ENCODE results near the gene WDR18.
A peak's percentile ranks its signal among the peaks of the same experiment; 100 is the strongest.

WDR18 gene

DNA sequence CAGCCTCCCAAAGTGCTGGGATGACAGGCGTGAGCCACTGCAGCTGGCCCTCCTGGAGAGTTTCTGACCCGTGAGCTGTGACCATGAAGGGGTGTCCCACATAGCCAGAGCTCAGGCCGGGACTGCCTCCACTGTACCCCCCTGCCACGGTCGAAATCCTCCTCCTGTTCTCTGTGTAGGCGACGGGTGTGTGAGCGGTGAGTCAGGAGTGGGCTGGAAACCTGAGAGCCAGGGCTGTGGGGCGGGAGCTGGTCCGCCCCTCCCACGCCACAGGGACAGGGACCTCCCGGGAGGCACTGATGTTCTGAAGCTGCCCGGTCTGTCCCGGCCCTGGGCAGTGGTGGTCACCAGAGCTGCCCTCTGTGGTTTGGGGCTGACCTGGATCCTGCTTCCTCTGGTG, 3.9 kb downstream of the WDR18 start:
- DNase-seq: no peak
- in situ Hi-C loops (cut with HindIII; ENCODE audit: low pct_ligation_motif_present, low sequenced_read_pairs): no loop called here

DNA sequence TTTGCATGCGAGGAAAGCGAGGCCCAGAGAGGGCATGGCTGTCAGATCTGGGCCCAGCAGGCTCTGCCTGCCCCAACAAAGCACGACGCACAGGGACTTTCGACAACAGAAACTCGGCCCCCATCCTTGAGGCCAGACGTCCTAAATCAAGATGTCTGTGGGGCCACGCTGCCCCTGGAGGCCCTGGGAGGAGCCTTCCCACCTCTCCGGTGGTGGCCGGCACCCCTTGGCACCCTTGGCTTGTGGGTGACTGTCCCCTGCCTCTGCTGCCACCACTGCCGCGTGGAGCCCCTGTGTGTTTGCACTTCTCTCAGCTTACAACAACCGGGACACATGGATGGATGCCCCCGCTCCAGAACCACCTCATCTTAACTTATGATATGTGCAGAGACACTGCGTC, 4.4 kb downstream of the WDR18 start:
- Histone ChIP-seq H3K27me3 (replicated peaks) (no peaks in the 10 kb centered on the region), H3K4me3 (ENCODE audit: low read depth, low read length) (no peak overlapping the region), H3K27ac (no peak overlapping the region), H3K36me3 (replicated peaks) (peaks cover 29% of the 10 kb centered on the region)
- TF ChIP-seq, protein P1, sequence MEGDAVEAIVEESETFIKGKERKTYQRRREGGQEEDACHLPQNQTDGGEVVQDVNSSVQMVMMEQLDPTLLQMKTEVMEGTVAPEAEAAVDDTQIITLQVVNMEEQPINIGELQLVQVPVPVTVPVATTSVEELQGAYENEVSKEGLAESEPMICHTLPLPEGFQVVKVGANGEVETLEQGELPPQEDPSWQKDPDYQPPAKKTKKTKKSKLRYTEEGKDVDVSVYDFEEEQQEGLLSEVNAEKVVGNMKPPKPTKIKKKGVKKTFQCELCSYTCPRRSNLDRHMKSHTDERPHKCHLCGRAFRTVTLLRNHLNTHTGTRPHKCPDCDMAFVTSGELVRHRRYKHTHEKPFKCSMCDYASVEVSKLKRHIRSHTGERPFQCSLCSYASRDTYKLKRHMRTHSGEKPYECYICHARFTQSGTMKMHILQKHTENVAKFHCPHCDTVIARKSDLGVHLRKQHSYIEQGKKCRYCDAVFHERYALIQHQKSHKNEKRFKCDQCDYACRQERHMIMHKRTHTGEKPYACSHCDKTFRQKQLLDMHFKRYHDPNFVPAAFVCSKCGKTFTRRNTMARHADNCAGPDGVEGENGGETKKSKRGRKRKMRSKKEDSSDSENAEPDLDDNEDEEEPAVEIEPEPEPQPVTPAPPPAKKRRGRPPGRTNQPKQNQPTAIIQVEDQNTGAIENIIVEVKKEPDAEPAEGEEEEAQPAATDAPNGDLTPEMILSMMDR (IDR thresholded peaks at IDR 0.05; ENCODE audit: low read depth, low read length, missing control alignments): no peak
- in situ Hi-C loops (cut with HindIII; ENCODE audit: low pct_ligation_motif_present, low sequenced_read_pairs): no loop called here
- no peak for DNase-seq

More for the DNA sequence above, 3.9 kb downstream of the WDR18 start:
- H3K36me3 ChIP-seq (replicated peaks): peaks cover 26% of the 10 kb centered on the region
- H3K4me3 ChIP-seq (ENCODE audit: low read depth, low read length): no peak overlapping the region
- TF ChIP-seq, protein P1 (IDR thresholded peaks at IDR 0.05; ENCODE audit: low read depth, low read length, missing control alignments): no peak
- H3K27me3 ChIP-seq (replicated peaks): no peaks in the 10 kb centered on the region
- H3K27ac ChIP-seq: no peak overlapping the region

DNA sequence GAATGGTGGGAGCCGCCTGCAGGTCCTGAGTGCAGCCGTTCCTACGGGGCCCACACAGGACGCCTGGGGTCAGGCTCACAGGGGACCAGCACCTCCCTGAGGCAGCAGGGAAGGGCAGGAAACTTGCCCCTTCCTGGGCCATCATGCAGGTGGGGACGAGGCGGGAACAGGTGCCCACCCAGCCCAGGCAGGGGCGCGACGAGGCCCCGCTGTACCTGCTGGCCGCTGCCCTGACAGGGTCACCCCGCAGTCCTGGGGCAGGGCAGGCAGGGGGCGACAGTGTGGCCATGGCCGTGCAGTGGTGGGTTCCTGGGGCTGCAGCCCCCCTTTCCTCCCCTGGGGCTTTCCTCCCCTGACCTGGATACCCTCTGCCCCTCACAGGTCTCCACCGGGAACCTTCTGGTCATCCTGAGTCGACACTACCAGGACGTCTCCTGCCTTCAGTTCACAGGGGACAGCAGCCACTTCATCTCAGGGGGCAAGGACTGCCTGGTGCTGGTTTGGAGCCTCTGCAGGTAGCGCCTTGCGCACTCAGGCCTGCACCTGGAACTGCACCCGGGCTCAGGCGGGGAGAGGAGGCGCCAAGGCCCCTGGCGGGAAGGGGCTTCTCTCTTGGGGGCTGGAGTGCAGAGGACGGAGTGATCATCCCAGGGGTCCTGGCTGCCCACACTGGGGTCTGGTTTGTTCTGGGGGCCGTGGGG, 5.4 kb downstream of the WDR18 start:
- Histone ChIP-seq H3K27ac (no peak overlapping the region), H3K4me3 (ENCODE audit: low read depth, low read length) (no peak overlapping the region), H3K27me3 (replicated peaks) (no peaks in the 10 kb centered on the region), H3K36me3 (replicated peaks) (peaks cover 34% of the 10 kb centered on the region)
- TF ChIP-seq, protein P1 (IDR thresholded peaks at IDR 0.05; ENCODE audit: low read depth, low read length, missing control alignments): peak; percentile 54
- in situ Hi-C loops (cut with HindIII; ENCODE audit: low pct_ligation_motif_present, low sequenced_read_pairs): no loop called here
- no peak for DNase-seq

DNA sequence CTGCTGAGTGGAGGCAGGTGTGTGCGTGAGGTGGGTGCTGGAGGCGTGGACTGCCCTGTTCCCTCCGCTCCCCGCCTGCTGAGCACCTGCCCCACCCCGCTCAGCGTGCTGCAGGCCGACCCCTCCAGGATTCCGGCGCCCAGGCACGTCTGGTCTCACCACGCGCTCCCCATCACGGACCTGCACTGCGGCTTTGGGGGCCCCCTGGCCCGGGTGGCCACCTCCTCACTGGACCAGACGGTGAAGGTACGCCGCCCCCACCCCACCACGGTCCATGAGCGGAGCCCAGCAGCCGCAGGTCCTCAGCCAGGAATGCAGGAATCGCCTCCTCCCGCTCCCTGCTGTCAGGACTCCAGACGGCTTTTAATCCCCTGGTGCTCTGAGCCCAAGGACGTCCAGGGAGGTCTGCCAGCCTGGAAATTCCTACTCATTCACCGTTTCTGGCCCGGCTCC, 6.0 kb downstream of the WDR18 start:
- no peak for DNase-seq
- Histone ChIP-seq H3K27ac (no peak overlapping the region), H3K36me3 (replicated peaks) (peaks cover 34% of the 10 kb centered on the region), H3K4me3 (ENCODE audit: low read depth, low read length) (no peak overlapping the region), H3K27me3 (replicated peaks) (no peaks in the 10 kb centered on the region)
- in situ Hi-C loops (cut with HindIII; ENCODE audit: low pct_ligation_motif_present, low sequenced_read_pairs): no loop called here
- TF ChIP-seq, protein P1 (IDR thresholded peaks at IDR 0.05; ENCODE audit: low read depth, low read length, missing control alignments): no peak

DNA sequence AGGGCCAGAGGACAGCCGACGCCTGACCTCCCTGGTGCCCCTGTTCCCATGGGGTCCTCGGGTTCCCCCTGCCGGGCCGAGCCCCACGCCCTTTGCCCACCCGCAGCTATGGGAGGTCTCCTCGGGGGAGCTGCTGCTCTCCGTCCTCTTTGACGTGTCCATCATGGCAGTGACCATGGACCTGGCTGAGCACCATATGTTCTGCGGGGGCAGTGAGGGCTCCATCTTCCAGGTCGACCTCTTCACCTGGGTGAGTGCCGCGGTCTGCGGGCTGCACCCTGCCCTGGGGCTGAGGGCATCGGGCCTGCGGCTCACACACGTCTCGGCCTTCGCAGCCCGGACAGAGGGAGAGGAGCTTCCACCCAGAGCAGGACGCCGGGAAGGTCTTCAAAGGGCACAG, 6.6 kb downstream of the WDR18 start:
- H3K4me3 ChIP-seq (ENCODE audit: low read depth, low read length): no peak overlapping the region
- TF ChIP-seq, protein P1 (IDR thresholded peaks at IDR 0.05; ENCODE audit: low read depth, low read length, missing control alignments): no peak
- no peak overlapping the region for H3K27ac ChIP-seq
- H3K27me3 ChIP-seq (replicated peaks): no peaks in the 10 kb centered on the region
- H3K36me3 ChIP-seq (replicated peaks): peaks cover 34% of the 10 kb centered on the region
- DNase-seq: no peak
- in situ Hi-C loops (cut with HindIII; ENCODE audit: low pct_ligation_motif_present, low sequenced_read_pairs): no loop called here
